ENCODE data around the gene ADAM12. TPM values are rescaled to one million over a fixed set of nuclear protein-coding genes. Genes with fewer than 3 reads are reported as not detected.

ADAM12 gene
- total RNA-seq, 1 donor from 2014 or later, result not detected

DNA sequence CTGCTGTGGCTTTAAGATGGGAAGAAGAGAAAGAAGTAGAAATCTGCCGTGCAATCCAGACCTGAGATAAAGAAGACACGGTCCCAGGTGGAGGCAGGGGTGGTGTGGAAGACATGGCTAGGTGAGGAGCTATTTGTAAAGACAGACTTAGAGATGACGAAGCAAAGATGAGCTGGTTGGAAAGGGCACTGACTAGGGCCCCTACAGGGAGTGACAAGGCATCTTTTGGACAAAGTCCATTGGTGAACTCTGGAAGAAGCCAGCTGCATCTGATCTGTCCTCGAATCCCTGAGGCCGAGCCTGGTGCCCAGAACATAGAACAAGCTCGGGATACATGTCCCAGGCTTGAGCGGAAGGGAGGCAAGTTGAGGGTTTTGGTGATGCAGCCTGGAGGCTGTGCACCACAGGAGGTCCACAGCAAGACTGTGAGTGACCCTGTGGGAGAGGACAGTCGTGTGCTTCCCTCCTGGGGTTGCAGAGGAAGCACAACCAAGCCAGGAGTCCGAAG is 191.2 kb downstream of the ADAM12 start:
- Histone ChIP-seq H3K4me1 (peaks cover 0 to 4% of the 10 kb centered on the region in 2 donors), H3K27ac (no peak overlapping the region), H3K9me3 (no peaks in the 10 kb centered on the region), H3K36me3 (no peaks in the 10 kb centered on the region), H3K27me3 (no peaks in the 10 kb centered on the region), H3K4me3 (no peak overlapping the region)
- no peak for TF ChIP-seq CTCF (IDR thresholded peaks at IDR 0.05)
- no peak for DNase-seq (ENCODE audit: low spot score in 2 of 2)
- intact Hi-C loops (cut with DNase I), result loop anchor here (2.0 kb wide), 1 partner anchor 14 kb away; no protein-coding TSS in a partner anchor

DNA sequence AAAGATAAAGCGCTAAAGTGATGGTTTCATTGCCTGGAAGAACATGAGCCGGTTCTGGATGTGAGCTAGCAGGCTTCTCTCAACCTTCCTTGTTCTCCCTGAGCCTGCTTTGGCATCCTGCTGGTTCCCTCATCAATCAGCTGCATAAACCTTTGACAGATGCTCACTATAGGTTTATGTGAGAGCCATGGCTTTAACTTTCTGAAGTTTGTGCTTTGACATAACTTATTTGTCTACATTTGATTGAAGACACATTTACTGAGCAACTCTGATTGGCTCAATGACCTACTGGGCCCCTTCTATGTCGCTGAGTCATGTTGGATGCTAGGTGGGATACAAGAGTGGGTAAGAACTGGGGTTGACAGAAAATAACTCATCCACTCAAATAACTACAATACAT is 192.0 kb downstream of the ADAM12 start:
- Histone ChIP-seq H3K27ac (no peak overlapping the region), H3K9me3 (no peaks in the 10 kb centered on the region), H3K27me3 (no peaks in the 10 kb centered on the region), H3K4me1 (peaks cover 0 to 4% of the 10 kb centered on the region in 2 donors), H3K36me3 (no peaks in the 10 kb centered on the region), H3K4me3 (no peak overlapping the region)
- no peak for DNase-seq (ENCODE audit: low spot score in 2 of 2)
- TF ChIP-seq CTCF (IDR thresholded peaks at IDR 0.05), result no peak
- intact Hi-C loops (cut with DNase I), result loop anchor here (2.0 kb wide), 1 partner anchor 15 kb away; no protein-coding TSS in a partner anchor

- intact Hi-C loops (cut with DNase I), result no loop called here
- H3K36me3 ChIP-seq, result no peaks in the 10 kb centered on the region
- H3K4me1 ChIP-seq, result no peaks in the 10 kb centered on the region
- H3K27me3 ChIP-seq, result no peaks in the 10 kb centered on the region
- no peaks in the 10 kb centered on the region for H3K9me3 ChIP-seq
- TF ChIP-seq CTCF (IDR thresholded peaks at IDR 0.05), result no peak
- no peak overlapping the region for H3K4me3 ChIP-seq
- H3K27ac ChIP-seq, result no peak overlapping the region
- DNase-seq (ENCODE audit: low spot score in 2 of 2), result no peak
Observed at GRCh38 chr10:126191192-126191591, 197.1 kb downstream of the ADAM12 start.

DNA sequence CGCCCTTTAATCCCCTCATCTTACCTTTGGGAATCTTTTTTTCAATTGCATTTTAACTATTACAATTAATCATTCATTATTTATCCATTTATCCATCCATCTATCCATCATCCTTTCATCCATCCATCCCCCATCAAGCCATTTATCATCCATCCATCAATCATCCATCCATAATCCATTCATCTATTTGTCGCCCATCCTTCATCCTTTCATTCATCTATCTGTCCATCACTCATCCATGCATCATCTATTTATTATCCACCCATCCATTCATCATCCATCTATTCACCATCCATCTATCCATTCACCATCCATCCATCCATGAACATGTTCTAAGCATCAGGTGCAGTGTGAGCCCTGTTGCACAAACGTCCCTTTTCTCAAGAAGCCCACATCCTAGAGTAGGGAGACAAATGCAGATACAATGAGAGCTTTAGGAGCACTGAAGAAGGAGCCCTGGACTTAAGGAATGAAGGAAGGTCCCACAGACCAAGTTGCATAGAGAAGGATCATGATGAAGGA is 199.5 kb downstream of the ADAM12 start:
- intact Hi-C loops (cut with DNase I), result no loop called here
- H3K4me3 ChIP-seq, result no peak overlapping the region
- H3K4me1 ChIP-seq, result no peaks in the 10 kb centered on the region
- H3K36me3 ChIP-seq, result no peaks in the 10 kb centered on the region
- no peaks in the 10 kb centered on the region for H3K9me3 ChIP-seq
- H3K27me3 ChIP-seq, result no peaks in the 10 kb centered on the region
- no peak for DNase-seq (ENCODE audit: low spot score in 2 of 2)
- TF ChIP-seq CTCF (IDR thresholded peaks at IDR 0.05), result no peak
- H3K27ac ChIP-seq, result no peak overlapping the region

GRCh38 chr10:126187399-126187798 is 200.9 kb downstream of the ADAM12 start:
- H3K36me3 ChIP-seq, result no peaks in the 10 kb centered on the region
- H3K9me3 ChIP-seq, result no peaks in the 10 kb centered on the region
- TF ChIP-seq CTCF (IDR thresholded peaks at IDR 0.05), result no peak
- no peaks in the 10 kb centered on the region for H3K27me3 ChIP-seq
- no peak for DNase-seq (ENCODE audit: low spot score in 2 of 2)
- no peak overlapping the region for H3K27ac ChIP-seq
- H3K4me3 ChIP-seq, result no peak overlapping the region
- intact Hi-C loops (cut with DNase I), result no loop called here
- H3K4me1 ChIP-seq, result no peaks in the 10 kb centered on the region

- Histone ChIP-seq H3K4me1 (no peaks in the 10 kb centered on the region), H3K36me3 (no peaks in the 10 kb centered on the region), H3K9me3 (no peaks in the 10 kb centered on the region), H3K27ac (no peak overlapping the region), H3K4me3 (no peak overlapping the region), H3K27me3 (no peaks in the 10 kb centered on the region)
- intact Hi-C loops (cut with DNase I), result no loop called here
- no peak for TF ChIP-seq CTCF (IDR thresholded peaks at IDR 0.05)
- no peak for DNase-seq (ENCODE audit: low spot score in 2 of 2)
Observed at GRCh38 chr10:126186766-126187165, 201.5 kb downstream of the ADAM12 start.

Data from ascending aorta (tissue), 2 donors.